H9 (cell line): ENCODE data around the gene DLL4. TPM values are rescaled to one million over a fixed set of nuclear protein-coding genes. Genes with fewer than 3 reads are reported as not detected.

Experiments
- DNase-seq: peaks from one replicate; pipeline ENCODE4 v3.0.0-alpha.2; 2017
- H2AFZ ChIP-seq: one replicate; pipeline ENCODE4 v1.6.1; 2013; ENCODE audit warnings: mild to moderate bottlenecking, low read length, control low read depth, moderate library complexity
- H2AK5ac ChIP-seq: 2 replicates; pipeline ENCODE4 v1.6.1; 2013; ENCODE audit warnings: low read length, control low read depth, mixed read lengths; ENCODE audit not compliant: insufficient read length
- H2BK120ac ChIP-seq: one replicate; pipeline ENCODE4 v1.6.1; 2013; ENCODE audit warnings: low read depth, mild to moderate bottlenecking, low read length, control low read depth, inconsistent platforms; ENCODE audit not compliant: poor library complexity, severe bottlenecking
- H2BK12ac ChIP-seq: 2 replicates; pipeline ENCODE4 v1.6.1; 2013; ENCODE audit warnings: low read length, control low read depth, mixed read lengths, low read depth; ENCODE audit not compliant: insufficient read length
- H2BK15ac ChIP-seq: 2 replicates; pipeline ENCODE4 v1.6.1; 2013; ENCODE audit warnings: low read depth, low read length, control low read depth
- H2BK20ac ChIP-seq: one replicate; pipeline ENCODE4 v1.6.1; 2013; ENCODE audit warnings: low read depth, mild to moderate bottlenecking, low read length, control low read depth, inconsistent platforms; ENCODE audit not compliant: poor library complexity, severe bottlenecking
- H2BK5ac ChIP-seq: 2 replicates; pipeline ENCODE4 v1.6.1; 2013; ENCODE audit warnings: low read length, control low read depth, mixed read lengths; ENCODE audit not compliant: insufficient read length
- H3K14ac ChIP-seq: 2 replicates; pipeline ENCODE4 v1.6.1; 2013; ENCODE audit warnings: low read length, control low read depth; ENCODE audit not compliant: insufficient read depth
- H3K18ac ChIP-seq: 2 replicates; pipeline ENCODE4 v1.6.1; 2013; ENCODE audit warnings: low read depth, mild to moderate bottlenecking, mixed read lengths, low read length, control low read depth; ENCODE audit not compliant: insufficient read length
- H3K23ac ChIP-seq: 2 replicates; pipeline ENCODE4 v1.6.1; 2013; ENCODE audit warnings: low read length, control low read depth, mixed read lengths, low read depth; ENCODE audit not compliant: insufficient read length
- H3K23me2 ChIP-seq: 2 replicates; pipeline ENCODE4 v1.6.1; 2013; ENCODE audit warnings: low read depth, mild to moderate bottlenecking, mixed read lengths, low read length, control low read depth; ENCODE audit not compliant: insufficient read length, poor library complexity, severe bottlenecking
- H3K27ac ChIP-seq: 2 replicates; pipeline ENCODE4 v1.5.1; 2013; ENCODE audit warnings: low read length, control low read depth, mixed read lengths, low read depth; ENCODE audit not compliant: insufficient read length
- H3K27me3 ChIP-seq: 2 replicates; pipeline ENCODE4 v1.6.1; 2013; ENCODE audit warnings: low read length, control low read depth, inconsistent platforms; ENCODE audit not compliant: insufficient read depth
- H3K4ac ChIP-seq: 2 replicates; pipeline ENCODE4 v1.6.1; 2013; ENCODE audit warnings: low read depth, mild to moderate bottlenecking, control low read depth, inconsistent platforms, low read length, moderate library complexity
- H3K4me1 ChIP-seq: 2 replicates; pipeline ENCODE4 v1.6.1; 2013; ENCODE audit warnings: low read length, control low read depth, inconsistent platforms; ENCODE audit not compliant: insufficient read depth
- H3K4me2 ChIP-seq: 2 replicates; pipeline ENCODE4 v1.6.1; 2013; ENCODE audit warnings: low read length, control low read depth, mixed read lengths; ENCODE audit not compliant: insufficient read length, insufficient read depth
- H3K56ac ChIP-seq: 2 replicates; pipeline ENCODE4 v1.6.1; 2013; ENCODE audit warnings: low read depth, mild to moderate bottlenecking, mixed read lengths, low read length, control low read depth; ENCODE audit not compliant: insufficient read length
- H3K79me1 ChIP-seq: 2 replicates; pipeline ENCODE4 v1.6.1; 2013; ENCODE audit warnings: low read depth, mild to moderate bottlenecking, moderate library complexity, low read length, control low read depth, inconsistent platforms; ENCODE audit not compliant: insufficient read depth, poor library complexity, severe bottlenecking
- H3K79me2 ChIP-seq: 2 replicates; pipeline ENCODE4 v1.6.1; 2013; ENCODE audit warnings: low read length, control low read depth, inconsistent platforms; ENCODE audit not compliant: insufficient read depth
- H3K9ac ChIP-seq: 2 replicates; pipeline ENCODE4 v1.6.1; 2013; ENCODE audit warnings: low read length, control low read depth, mixed read lengths; ENCODE audit not compliant: insufficient read length; ENCODE audit errors: extremely low read depth
- H3K9me3 ChIP-seq: one replicate; pipeline ENCODE4 v1.6.1; 2013; ENCODE audit warnings: low read depth, low read length, inconsistent platforms; ENCODE audit not compliant: control insufficient read depth
- H3T11ph ChIP-seq: one replicate; pipeline ENCODE4 v1.6.1; 2013; ENCODE audit warnings: mild to moderate bottlenecking, low read length, control low read depth, inconsistent platforms
- H4K20me1 ChIP-seq: one replicate; pipeline ENCODE4 v1.6.1; 2013; ENCODE audit not compliant: control insufficient read depth, insufficient read length, insufficient read depth
- H4K5ac ChIP-seq: 2 replicates; pipeline ENCODE4 v1.6.1; 2013; ENCODE audit warnings: low read depth, mild to moderate bottlenecking, mixed read lengths, low read length, control low read depth; ENCODE audit not compliant: insufficient read length
- H4K8ac ChIP-seq: replicated peaks from 2 replicates; pipeline ENCODE4 v1.6.1; 2013; ENCODE audit warnings: low read length, control low read depth, mixed read lengths, low read depth; ENCODE audit not compliant: insufficient read length
- H4K91ac ChIP-seq: 2 replicates; pipeline ENCODE4 v1.6.1; 2013; ENCODE audit warnings: low read depth, mild to moderate bottlenecking, moderate library complexity, mixed read lengths, low read length, control low read depth; ENCODE audit not compliant: insufficient read length
- H3K27ac Mint-ChIP-seq, 3 experiments: 2 replicates in 2 of 3; 3 replicates in 1 of 3; pipeline ENCODE4 v1.8.0; 2020 to 2021; ENCODE audit warnings: mixed read lengths in 3 of 3, mild to moderate bottlenecking in 1 of 3, moderate library complexity in 1 of 3
- H3K27me3 Mint-ChIP-seq: 2 replicates; pipeline ENCODE4 v1.8.0; 2021; ENCODE audit warnings: low read depth, mild to moderate bottlenecking, moderate library complexity, mixed read lengths
- H3K36me3 Mint-ChIP-seq, 3 experiments: 2 replicates in 2 of 3; 3 replicates in 1 of 3; pipeline ENCODE4 v1.8.0; 2020 to 2021; ENCODE audit warnings: low read depth in 3 of 3, mixed read lengths in 3 of 3; ENCODE audit not compliant: insufficient read depth in 1 of 3
- H3K4me1 Mint-ChIP-seq, 2 experiments: 2 replicates each; pipeline ENCODE4 v1.8.0; 2020; ENCODE audit warnings: mixed read lengths in 2 of 2
- H3K4me3 Mint-ChIP-seq, 2 experiments: 2 replicates in 1 of 2; 3 replicates in 1 of 2; pipeline ENCODE4 v1.8.0; 2020 to 2021; ENCODE audit warnings: mild to moderate bottlenecking in 2 of 2, mixed read lengths in 2 of 2, moderate library complexity in 1 of 2
- H3K9me3 Mint-ChIP-seq, 2 experiments: 2 replicates in 1 of 2; 3 replicates in 1 of 2; pipeline ENCODE4 v1.8.0; 2020; ENCODE audit warnings: mild to moderate bottlenecking in 2 of 2, mixed read lengths in 2 of 2, moderate library complexity in 1 of 2
- WGBS: extraction: QIAGEN DNeasy Blood & Tissue Kit; methylation state at CpG from one replicate; pipeline ENCODE4 v1.1.7; 2013; ENCODE audit warnings: missing lambda C conversion rate, low lambda C conversion rate, mixed read lengths; ENCODE audit not compliant: insufficient read length; ENCODE audit errors: extremely low coverage; 5-methylcytosine and 5-hydroxymethylcytosine counted together
- total RNA-seq: library from RNA; stranded (reverse); gene quantifications from 2 replicates; pipeline ENCODE4 v1.2.1, GENCODE V29; 2021
- TF ChIP-seq, protein P1 (sequence below): fragments of 200-600 bp; sonication (generic); conservative IDR thresholded peaks from 3 replicates; pipeline ENCODE4 v1.8.0; 2021; ENCODE audit warnings: antibody characterized with exemption, mild to moderate bottlenecking

Gene DLL4
- total RNA-seq, 1 experiment from 2014 or later = 0.28 TPM

GRCh38 chr15:40952901-40953712, 24.0 kb downstream of the DLL4 start, which contains the start of gene CHAC1:
TSS of gene CHAC1 (plus strand) at chr15:40953471. CDS start at chr15:40953584, 113 bp downstream.
- H3K4me1 ChIP-seq = peaks cover 5% of the 10 kb centered on the region; the same call in 1 of the 2 replicates
- no peak within 1 kb of the TSS for H2AFZ ChIP-seq
- H4K5ac ChIP-seq = peak within 1 kb of the TSS; percentile 72
- H2BK15ac ChIP-seq = no peak within 1 kb of the TSS
- Mint-ChIP-seq H3K4me1 (peaks cover 42 to 56% of the 10 kb centered on the region in 2 experiments), H3K27ac (peak within 1 kb of the TSS; percentile 98 to 99 (median 99)), H3K27me3 (peaks cover 2% of the 10 kb centered on the region), H3K9me3 (no peaks in the 10 kb centered on the region; a peak in 1 of 5 replicates), H3K4me3 (peak within 1 kb of the TSS; percentile 87 to 96), H3K36me3 (peaks cover 18 to 35% (median 29%) of the 10 kb centered on the region in 3 experiments)
- peak within 1 kb of the TSS; percentile 95 for H3K14ac ChIP-seq
- H4K8ac ChIP-seq = no peak within 1 kb of the TSS
- peaks cover 18% of the 10 kb centered on the region for H3K23me2 ChIP-seq
- peak within 1 kb of the TSS; percentile 7; the same call in 1 of the 2 replicates for H3K4ac ChIP-seq
- H3K27me3 ChIP-seq = no peaks in the 10 kb centered on the region
- H3K23ac ChIP-seq = no peak within 1 kb of the TSS
- H3K79me2 ChIP-seq = no peaks in the 10 kb centered on the region; the same call in 1 of the 2 replicates
- peak within 1 kb of the TSS; percentile 59 for H3K27ac ChIP-seq
- H3K9ac ChIP-seq = peak within 1 kb of the TSS; percentile 92
- H3K4me2 ChIP-seq = peak within 1 kb of the TSS; percentile 83
- TF ChIP-seq, protein P1, sequence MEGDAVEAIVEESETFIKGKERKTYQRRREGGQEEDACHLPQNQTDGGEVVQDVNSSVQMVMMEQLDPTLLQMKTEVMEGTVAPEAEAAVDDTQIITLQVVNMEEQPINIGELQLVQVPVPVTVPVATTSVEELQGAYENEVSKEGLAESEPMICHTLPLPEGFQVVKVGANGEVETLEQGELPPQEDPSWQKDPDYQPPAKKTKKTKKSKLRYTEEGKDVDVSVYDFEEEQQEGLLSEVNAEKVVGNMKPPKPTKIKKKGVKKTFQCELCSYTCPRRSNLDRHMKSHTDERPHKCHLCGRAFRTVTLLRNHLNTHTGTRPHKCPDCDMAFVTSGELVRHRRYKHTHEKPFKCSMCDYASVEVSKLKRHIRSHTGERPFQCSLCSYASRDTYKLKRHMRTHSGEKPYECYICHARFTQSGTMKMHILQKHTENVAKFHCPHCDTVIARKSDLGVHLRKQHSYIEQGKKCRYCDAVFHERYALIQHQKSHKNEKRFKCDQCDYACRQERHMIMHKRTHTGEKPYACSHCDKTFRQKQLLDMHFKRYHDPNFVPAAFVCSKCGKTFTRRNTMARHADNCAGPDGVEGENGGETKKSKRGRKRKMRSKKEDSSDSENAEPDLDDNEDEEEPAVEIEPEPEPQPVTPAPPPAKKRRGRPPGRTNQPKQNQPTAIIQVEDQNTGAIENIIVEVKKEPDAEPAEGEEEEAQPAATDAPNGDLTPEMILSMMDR = no peak; the same call in 2 of the 3 replicates
- H4K91ac ChIP-seq = peak within 1 kb of the TSS; percentile 51
- no peak within 1 kb of the TSS for H2AK5ac ChIP-seq
- H4K20me1 ChIP-seq = no peaks in the 10 kb centered on the region
- peak within 1 kb of the TSS; percentile 59 for H3K56ac ChIP-seq
- peak within 1 kb of the TSS; percentile 8 for H3T11ph ChIP-seq
- no CpG with 5 or more reads among the region's 72 CpGs for WGBS
- H2BK12ac ChIP-seq = peak within 1 kb of the TSS; percentile 36
- no peak within 1 kb of the TSS for H2BK20ac ChIP-seq
- no peaks in the 10 kb centered on the region for H3K79me1 ChIP-seq
- DNase-seq = peak; percentile 99
- H2BK5ac ChIP-seq = peak within 1 kb of the TSS; percentile 87
- H2BK120ac ChIP-seq = peak within 1 kb of the TSS; percentile 40
- H3K9me3 ChIP-seq = no peaks in the 10 kb centered on the region
- H3K18ac ChIP-seq = peak within 1 kb of the TSS; percentile 98
